ENCODE data around the gene RIPOR3.
"Not testable (repeated sequence)": the region's sequence is repeated elsewhere in the genome, so short reads cannot be mapped to it uniquely, and the experiment has no call there.

The RIPOR3 gene

GRCh38 chr20:50541606-50542041, 149.7 kb downstream of the RIPOR3 start:
- DNase-seq: no peak

GRCh38 chr20:50540620-50541605, 150.4 kb downstream of the RIPOR3 start:
- DNase-seq: no peak

DNA sequence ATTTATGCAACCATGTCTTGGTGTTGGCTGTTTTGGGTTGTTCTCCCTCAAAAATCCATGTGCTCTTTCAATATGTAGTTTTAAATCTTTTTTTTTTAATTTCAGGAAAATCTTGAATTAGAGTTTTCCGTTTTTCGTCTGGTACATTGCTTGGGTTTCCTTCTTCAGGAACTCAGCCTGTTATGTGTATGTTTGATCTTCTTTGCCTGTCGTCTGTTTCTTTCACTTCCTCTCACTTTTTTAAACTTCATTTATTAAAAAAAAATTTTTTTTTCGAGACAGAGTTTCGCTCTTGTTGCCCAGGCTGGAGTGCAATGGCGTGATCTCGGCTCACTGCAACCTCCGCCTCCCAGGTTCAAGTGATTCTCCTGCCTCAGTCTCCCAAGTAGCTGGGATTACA, 151.5 kb downstream of the RIPOR3 start:
- DNase-seq: not testable (repeated sequence)

- no peak for DNase-seq
These were observed 153.1 kb downstream of the RIPOR3 start for GRCh38 chr20:50538276-50538675.

DNA sequence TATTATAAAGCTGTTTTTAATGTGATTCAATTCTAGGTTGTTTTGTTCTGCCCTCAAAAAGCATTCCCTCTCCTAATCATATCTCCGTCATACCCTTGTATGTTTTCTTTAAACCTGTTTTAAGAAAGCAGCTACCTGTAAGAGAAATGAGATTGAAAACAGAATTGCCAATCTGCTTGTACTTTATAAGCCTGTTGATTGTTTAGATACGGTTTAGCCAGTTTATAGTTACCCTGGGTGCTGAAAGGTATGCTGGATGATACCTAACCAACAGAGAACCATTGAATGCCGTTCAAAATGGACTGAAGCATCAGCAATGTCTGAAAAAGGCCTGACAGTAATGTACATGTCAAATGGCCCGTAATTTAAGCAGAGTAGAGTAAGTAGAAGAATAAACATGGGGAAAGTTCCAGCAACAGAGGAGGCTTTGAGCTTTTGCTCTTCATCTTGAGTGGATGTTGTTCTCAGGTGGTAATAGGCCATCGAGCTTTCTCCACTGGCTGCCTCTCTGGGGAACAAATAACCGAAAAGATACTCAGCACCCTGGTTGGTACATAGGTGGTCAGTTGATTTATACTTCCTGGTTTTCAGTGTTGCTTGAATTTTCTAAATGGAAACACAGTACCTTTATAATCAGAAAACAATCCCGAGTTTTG, 153.7 kb downstream of the RIPOR3 start:
- no peak for DNase-seq

DNA sequence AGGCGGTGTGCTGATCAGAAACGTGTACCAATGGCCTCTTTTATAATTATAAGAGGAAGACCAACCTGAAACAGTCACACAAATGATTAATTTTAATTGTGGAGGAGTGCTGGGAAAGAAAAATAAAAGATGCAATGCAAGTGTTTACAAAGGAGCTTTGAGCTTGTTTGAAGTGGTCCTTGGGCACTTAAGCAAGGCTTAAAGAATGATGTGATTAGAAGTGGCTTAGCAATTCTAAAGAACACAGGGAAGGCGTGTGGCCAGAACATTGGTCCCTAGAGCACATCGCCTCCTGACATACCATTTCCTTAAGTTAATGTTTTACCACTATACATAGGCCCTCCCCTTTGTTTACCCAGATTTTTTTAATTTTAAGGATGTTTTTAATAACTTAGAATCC, 155.0 kb downstream of the RIPOR3 start:
- no peak for DNase-seq

All from NCI-H526 (cell line).